GM21423 (cell line): ENCODE measurements around the gene ADAMTS3.

Source experiments
- ATAC-seq: cut with Tn5 transposase; IDR thresholded peaks from one replicate; pipeline ENCODE4 v1.9.1; 2021; ENCODE audit warnings: mild to moderate bottlenecking, moderate library complexity; ENCODE audit not compliant: unreplicated experiment

Gene ADAMTS3

GRCh38 chr4:72568959-72569718 is at the start of gene ADAMTS3:
Gene ADAMTS3 (minus strand): TSS chr4:72569221. CDS start chr4:72568762, 459 bp downstream.
- no peak for ATAC-seq

GRCh38 chr4:72613959-72614358 is 44.9 kb upstream of the ADAMTS3 start:
- ATAC-seq = no peak

- no peak for ATAC-seq
Measured at GRCh38 chr4:72606751-72607150, 37.7 kb upstream of the ADAMTS3 start.

GRCh38 chr4:72604324-72604723 is 35.3 kb upstream of the ADAMTS3 start:
- no peak for ATAC-seq

GRCh38 chr4:72602396-72603376 is 33.7 kb upstream of the ADAMTS3 start:
- ATAC-seq = no peak

GRCh38 chr4:72591547-72592454 is 22.8 kb upstream of the ADAMTS3 start:
- ATAC-seq = no peak

- ATAC-seq = no peak
Measured at GRCh38 chr4:72587334-72587733, 18.3 kb upstream of the ADAMTS3 start.

- ATAC-seq = no peak
Measured at GRCh38 chr4:72582853-72583252, 13.8 kb upstream of the ADAMTS3 start.

- no peak for ATAC-seq
Measured at GRCh38 chr4:72577211-72577610, 8.2 kb upstream of the ADAMTS3 start.

- no peak for ATAC-seq
Measured at GRCh38 chr4:72571337-72571736, 2.3 kb upstream of the ADAMTS3 start.

GRCh38 chr4:72569719-72570235 is 756 bp upstream of the ADAMTS3 start:
- ATAC-seq = no peak

GRCh38 chr4:72567821-72568675 is 973 bp downstream of the ADAMTS3 start:
- ATAC-seq = peak; percentile 53

- ATAC-seq = no peak
Measured at GRCh38 chr4:72567036-72567435, 2.0 kb downstream of the ADAMTS3 start.

GRCh38 chr4:72566464-72566972 is 2.5 kb downstream of the ADAMTS3 start:
- no peak for ATAC-seq

GRCh38 chr4:72564789-72565188 is 4.2 kb downstream of the ADAMTS3 start:
- ATAC-seq = no peak

GRCh38 chr4:72564184-72564583 is 4.8 kb downstream of the ADAMTS3 start:
- no peak for ATAC-seq

- no peak for ATAC-seq
Measured at GRCh38 chr4:72558655-72559054, 10.4 kb downstream of the ADAMTS3 start.

GRCh38 chr4:72557021-72557420 is 12.0 kb downstream of the ADAMTS3 start:
- no peak for ATAC-seq

- no peak for ATAC-seq
Measured at GRCh38 chr4:72555377-72555831, 13.6 kb downstream of the ADAMTS3 start.
